ENCODE results near the gene MAB21L4. TPM values are rescaled to one million over a fixed set of nuclear protein-coding genes. Genes with fewer than 3 reads are reported as not detected.

Gene MAB21L4
- total RNA-seq, 2 experiments from 2014 or later = not detected

GRCh38 chr2:240929364-240930095, 33.6 kb upstream of the MAB21L4 start:
- Histone ChIP-seq H3K4me1 (ENCODE audit: insufficient read depth, low read length, poor library complexity, severe bottlenecking) (no peaks in the 10 kb centered on the region), H2AFZ (ENCODE audit: low read length) (no peak overlapping the region), H3K4me2 (ENCODE audit: low read length) (no peak overlapping the region), H3K9me2 (ENCODE audit: insufficient read depth, low read length) (no peaks in the 10 kb centered on the region), H4K20me1 (ENCODE audit: insufficient read depth, low read length) (no peaks in the 10 kb centered on the region), H3K36me3 (ENCODE audit: insufficient read depth, low read length) (no peaks in the 10 kb centered on the region), H3K9me3 (ENCODE audit: low read length) (no peaks in the 10 kb centered on the region), H3K27ac (ENCODE audit: low read depth, low read length, poor library complexity, severe bottlenecking) (no peak overlapping the region), H3K4me3 (ENCODE audit: low read depth, low read length, poor library complexity, severe bottlenecking) (no peak overlapping the region), H3K79me2 (ENCODE audit: insufficient read depth, low read depth, low read length) (no peaks in the 10 kb centered on the region)
- no peak for TF ChIP-seq CTCF (conservative IDR thresholded peaks at IDR 0.05; ENCODE audit: low read length)
- TF ChIP-seq EZH2phosphoT487 (IDR thresholded peaks at IDR 0.05; ENCODE audit: borderline replicate concordance, low read depth, low read length) = no peak
- BruUV-seq (replicated peaks) = no TSS peak
- ChIA-PET POLR2A (no interaction called here), CTCF (ENCODE audit: unreplicated experiment) (interaction anchor here (0.6 kb wide), 1 partner anchor 1102 kb away, joined by 12 read pairs; no protein-coding TSS in a partner anchor)
- intact Hi-C loops (cut with micrococcal nuclease; ENCODE audit: unreplicated experiment) = no loop called here
- DNase-seq (ENCODE audit: low spot score) = no peak

GRCh38 chr2:240928476-240929363, 32.8 kb upstream of the MAB21L4 start:
- H2AFZ ChIP-seq (ENCODE audit: low read length) = no peak overlapping the region
- no peaks in the 10 kb centered on the region for H3K9me2 ChIP-seq (ENCODE audit: insufficient read depth, low read length)
- H3K4me2 ChIP-seq (ENCODE audit: low read length) = no peak overlapping the region
- no peak for TF ChIP-seq CTCF (conservative IDR thresholded peaks at IDR 0.05; ENCODE audit: low read length)
- no peak for TF ChIP-seq EZH2phosphoT487 (IDR thresholded peaks at IDR 0.05; ENCODE audit: borderline replicate concordance, low read depth, low read length)
- no peaks in the 10 kb centered on the region for H3K4me1 ChIP-seq (ENCODE audit: insufficient read depth, low read length, poor library complexity, severe bottlenecking)
- no peaks in the 10 kb centered on the region for H4K20me1 ChIP-seq (ENCODE audit: insufficient read depth, low read length)
- no peaks in the 10 kb centered on the region for H3K36me3 ChIP-seq (ENCODE audit: insufficient read depth, low read length)
- no peaks in the 10 kb centered on the region for H3K9me3 ChIP-seq (ENCODE audit: low read length)
- no peak overlapping the region for H3K4me3 ChIP-seq (ENCODE audit: low read depth, low read length, poor library complexity, severe bottlenecking)
- H3K79me2 ChIP-seq (ENCODE audit: insufficient read depth, low read depth, low read length) = no peaks in the 10 kb centered on the region
- no TSS peak for BruUV-seq (replicated peaks)
- POLR2A ChIA-PET = no interaction called here
- intact Hi-C loops (cut with micrococcal nuclease; ENCODE audit: unreplicated experiment) = no loop called here
- no peak overlapping the region for H3K27ac ChIP-seq (ENCODE audit: low read depth, low read length, poor library complexity, severe bottlenecking)
- DNase-seq (ENCODE audit: low spot score) = no peak
- CTCF ChIA-PET (ENCODE audit: unreplicated experiment) = interaction anchor here (0.6 kb wide), 1 partner anchor 1102 kb away, joined by 12 read pairs; no protein-coding TSS in a partner anchor

Data from OCI-LY7 (cell line).